HG03521 (cell line): ENCODE results near the gene C22orf15.
"Not testable (repeated sequence)": the region's sequence is repeated elsewhere in the genome, so short reads cannot be mapped to it uniquely, and the experiment has no call there.

Experiments
- ATAC-seq: cut with Tn5 transposase; IDR thresholded peaks from one replicate; pipeline ENCODE4 v1.9.1; 2021; ENCODE audit warnings: mild to moderate bottlenecking, moderate library complexity; ENCODE audit not compliant: unreplicated experiment

The C22orf15 gene, protein sequence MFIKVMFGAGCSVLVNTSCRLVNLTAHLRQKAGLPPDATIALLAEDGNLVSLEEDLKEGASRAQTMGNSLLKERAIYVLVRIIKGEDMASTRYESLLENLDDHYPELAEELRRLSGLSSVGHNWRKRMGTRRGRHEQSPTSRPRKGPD

DNA sequence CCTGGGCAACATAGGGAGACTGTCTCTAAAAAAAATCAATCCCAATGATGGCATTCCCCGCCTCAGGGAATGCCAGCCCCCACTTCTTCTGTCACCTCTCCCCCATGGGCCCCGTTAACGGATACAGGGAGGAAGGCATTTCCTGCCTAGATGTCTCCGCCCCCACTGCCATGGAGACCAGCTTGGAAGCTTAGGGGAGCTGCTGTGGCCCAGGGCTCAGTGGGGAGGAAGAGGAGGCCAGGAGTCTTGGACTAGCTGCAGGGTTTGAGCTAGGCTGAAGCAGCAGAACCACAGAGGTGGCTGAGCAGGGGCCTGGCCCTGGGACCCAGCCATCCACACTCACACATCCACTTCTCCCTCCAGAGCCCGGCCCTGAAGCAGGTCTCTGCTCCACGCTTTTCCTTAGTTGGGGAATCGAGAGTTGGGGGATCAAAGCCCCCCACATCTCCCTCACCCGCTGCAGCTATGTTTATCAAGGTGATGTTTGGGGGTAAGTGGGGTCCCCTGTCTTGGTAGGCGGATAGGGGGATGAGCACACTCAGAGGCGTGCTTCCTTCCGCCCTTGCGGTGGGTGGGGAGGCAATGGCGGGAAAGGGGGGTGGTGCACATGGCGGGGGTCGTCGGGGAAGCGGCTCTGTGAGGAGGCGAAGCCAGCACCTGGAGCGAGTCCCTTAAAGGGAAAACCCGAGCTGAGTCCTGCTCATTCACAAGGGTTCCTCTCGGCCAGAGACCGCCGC, at the start of gene C22orf15:
C22orf15 (plus strand) TSS at position 149 of the 737 bp plus-strand sequence; CDS start at position 466, 317 bp downstream.
- ATAC-seq: no peak

DNA sequence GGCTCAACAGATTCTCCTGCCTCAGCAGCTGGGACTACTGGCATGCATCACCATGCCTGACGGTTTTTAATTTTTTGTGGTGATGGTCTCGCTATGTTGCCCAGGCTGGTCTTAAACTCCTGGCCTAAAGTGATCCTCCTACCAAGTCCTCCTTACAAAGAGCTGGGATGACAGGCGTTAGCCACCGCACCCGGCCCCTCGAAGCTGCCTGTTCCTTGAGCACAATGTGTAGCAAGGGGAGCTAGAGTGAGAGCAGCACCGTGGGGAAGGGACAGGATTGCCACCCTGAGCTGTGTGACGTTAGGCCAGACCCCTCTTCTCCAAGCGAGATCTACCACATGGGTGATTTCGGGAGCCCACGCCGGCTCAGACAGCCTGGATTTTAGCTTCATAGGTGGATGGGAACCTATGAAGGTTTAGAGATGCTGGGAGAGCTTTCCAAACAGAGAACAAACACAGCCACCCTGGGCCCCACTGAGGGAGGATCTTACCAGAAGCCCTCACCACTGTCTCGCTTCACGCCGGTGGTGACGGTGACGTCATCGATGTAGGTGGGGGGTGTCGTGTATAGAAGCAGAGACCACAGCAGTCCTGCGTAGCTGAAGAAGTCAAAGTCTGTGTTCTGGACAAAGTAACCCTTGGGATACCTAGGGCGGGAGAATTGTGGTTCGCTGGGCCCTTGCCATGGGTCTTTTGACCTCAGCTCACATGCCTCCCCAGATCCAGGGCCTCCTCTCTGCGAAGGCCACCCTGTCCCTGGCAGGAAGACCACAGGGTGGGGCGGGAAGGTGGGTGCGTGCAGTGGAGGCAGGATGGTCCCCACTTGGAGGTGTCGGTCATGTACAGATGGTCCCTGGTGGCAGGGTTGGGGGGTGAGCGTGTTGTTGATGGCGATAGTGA, 48.8 kb upstream of the C22orf15 start:
- ATAC-seq: no peak

DNA sequence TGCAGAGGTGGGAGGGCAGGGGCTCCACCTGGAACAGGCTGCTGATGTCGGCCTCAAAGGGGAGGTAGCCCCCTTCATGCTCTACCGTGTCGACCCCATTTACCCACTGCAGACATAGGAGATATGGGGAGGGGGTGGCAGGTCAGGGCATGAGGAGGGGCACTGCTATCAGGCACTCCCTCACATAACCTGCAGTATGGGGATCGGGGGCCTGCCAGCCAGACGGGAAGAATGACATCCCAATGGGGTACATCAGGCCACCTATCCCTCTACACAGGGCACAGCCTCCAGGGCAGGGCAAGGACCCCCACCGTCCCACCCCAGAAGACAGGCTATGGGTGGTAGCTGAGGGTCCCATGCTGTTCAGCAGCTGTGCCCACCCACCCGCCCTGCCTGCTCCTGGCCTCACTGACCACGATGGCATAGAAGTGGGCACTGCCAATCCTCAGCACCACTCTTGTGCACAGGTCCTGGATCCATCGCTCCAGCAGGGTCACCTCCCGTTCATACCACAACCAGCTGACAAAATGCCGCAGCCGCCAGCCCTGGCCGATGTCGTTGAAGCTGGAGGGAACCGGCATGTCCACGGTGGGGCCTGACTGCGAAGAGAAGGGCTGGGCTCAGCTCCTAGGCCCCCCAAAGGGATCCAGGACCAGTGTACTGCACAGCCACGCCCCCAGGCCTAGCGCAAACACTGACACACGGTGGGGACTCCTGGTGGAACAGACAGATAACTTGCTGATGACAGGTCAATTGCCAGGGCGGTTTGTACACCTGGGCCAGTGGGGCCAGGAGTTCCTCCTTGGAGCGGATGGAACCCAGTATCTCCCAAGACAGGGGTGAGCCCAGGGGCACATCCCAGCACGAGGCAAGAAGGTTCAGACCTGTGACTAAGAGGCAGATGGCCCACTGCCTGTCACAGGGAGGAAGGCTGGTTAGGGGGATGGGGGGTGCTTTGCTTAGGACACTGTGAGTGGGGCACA, 47.9 kb upstream of the C22orf15 start:
- no peak for ATAC-seq

GRCh38 chr22:23715806-23716375, 46.9 kb upstream of the C22orf15 start:
- ATAC-seq: no peak

- peak; percentile 73 for ATAC-seq
Measured at GRCh38 chr22:23716811-23717801, 45.7 kb upstream of the C22orf15 start.

DNA sequence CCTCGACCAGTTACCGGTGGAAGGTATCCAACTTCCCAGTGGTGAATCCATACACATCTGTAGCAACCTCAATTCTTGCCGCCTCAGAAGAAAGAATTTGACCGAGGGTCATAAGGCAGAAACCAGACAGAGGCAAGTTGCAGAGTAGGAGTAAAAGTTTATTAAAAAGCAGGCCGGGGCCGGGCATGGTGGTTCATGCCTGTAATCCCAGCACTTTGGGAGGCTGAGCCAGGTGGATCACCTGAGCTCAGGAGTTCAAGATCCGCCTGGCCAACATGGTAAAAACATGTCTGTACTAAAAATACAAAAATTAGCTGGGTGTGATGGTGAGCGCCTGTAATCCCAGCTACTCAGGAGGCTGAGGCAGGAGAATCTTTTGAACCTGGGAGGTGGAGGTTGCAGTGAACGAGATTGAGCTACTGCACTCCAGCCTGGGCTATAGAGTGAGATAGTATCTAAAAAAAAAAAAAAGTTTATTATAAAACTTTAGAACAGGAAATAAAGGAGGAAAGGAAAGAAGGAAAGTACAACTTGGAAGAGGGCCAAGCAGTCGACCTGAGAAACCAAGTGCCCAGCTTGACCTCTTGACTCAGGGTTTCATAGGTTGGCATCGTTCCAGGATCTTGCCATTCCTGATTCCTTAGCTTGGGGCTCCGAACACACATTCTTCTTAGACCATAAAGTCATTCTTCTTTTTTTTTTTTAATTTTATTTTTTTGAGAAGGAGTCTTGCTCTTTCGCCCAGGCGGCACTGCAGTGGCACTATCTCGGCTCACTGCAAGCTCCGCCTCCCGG, 44.2 kb upstream of the C22orf15 start:
- ATAC-seq: no peak

DNA sequence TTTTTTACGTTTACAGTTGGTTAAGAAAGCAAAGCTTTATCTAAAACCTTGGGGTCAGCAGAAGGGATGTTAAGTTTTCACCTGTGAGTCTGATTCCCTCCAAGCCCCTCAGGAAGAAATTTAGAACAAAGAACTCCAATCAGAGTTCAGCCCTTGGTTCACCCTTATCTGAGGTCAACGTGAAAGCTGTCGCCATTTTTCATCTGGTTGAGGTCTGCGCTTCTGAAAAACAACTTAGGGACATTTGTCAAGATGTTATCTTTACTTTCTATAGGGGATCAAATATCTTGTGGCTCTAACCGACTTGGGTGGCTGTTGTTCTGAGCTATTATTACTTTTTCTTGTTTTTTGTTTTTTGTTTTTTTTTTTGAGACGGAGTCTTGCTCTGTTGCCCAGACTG, 41.9 kb upstream of the C22orf15 start:
- ATAC-seq: no peak

DNA sequence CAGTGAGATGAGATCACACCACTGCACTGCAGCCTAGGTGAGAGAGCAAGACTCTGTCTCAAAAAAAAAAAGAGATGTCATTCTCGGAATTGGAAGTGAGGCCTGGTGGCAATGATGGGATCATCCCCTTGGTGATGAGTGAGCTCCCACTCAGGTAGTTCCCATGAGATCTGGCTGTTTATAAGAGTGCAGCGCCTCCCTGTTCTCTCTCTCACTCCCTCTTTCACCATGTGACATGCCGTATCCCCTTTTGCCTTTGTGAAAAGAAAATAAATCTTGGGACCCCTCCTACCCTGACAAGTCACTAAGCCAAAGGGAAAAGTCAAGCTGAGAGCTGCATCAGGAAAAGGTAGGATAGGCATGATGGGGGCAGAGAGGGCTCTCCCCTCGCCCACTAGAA, 40.6 kb upstream of the C22orf15 start:
- ATAC-seq: no peak

DNA sequence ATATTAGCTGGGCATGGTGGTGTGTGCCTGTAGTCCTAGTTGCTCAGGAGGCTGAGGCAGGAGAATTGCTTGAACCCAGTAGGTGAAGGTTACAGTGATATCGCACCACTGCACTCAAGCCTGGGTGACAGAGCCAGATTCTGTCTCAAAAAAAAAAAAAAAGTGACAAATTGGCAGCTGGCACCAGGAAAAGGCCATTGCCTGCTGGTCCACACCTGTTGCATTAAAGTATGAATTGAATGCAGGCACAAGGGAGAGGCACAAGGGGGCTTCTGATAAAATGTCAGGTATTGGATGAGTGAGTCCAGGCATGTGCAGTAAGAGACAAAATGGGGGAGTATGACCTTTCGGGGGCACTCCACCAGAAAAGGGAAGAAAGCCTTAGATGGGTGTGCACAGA, 40.1 kb upstream of the C22orf15 start:
- no peak for ATAC-seq

- not testable (repeated sequence) for ATAC-seq
Measured at GRCh38 chr22:23728108-23728507, 34.7 kb upstream of the C22orf15 start.

- no peak for ATAC-seq
Measured at GRCh38 chr22:23737696-23738095, 25.1 kb upstream of the C22orf15 start.

DNA sequence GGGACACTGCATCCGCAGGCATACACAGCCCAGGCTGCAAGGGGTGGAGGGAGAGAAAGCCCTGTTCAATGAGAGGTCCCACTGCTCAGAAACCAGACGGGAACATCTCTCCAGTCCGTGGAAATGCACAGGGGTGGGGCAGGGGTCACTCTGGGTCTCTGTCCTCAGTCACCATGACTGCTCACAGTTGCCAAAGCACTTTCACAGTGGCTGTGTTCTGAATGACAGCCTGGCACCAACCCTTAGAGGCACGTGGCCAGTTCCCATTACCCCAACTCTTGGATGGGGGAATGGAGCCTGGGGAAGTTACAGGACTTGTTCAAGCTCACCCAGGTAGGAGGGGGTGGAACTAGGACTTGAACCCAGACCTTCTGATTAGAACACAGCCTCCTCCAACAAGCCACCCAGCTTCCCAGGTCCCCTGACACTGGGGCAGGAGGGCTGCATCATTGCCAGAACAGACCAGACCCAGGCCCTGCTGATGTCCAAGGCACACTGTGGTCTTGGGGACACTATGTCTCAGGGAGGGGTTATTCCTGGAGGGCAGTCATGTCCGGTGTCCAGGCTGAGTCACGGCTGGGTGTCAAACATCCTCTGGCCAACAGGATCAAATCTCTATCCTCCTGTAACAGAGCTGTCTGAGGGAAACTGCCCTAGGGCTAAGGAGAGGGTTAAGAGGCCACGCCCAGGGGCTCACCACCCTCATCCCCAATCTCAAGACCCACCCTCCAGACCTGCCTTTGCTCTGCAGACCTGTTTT, 20.1 kb upstream of the C22orf15 start:
- ATAC-seq: no peak

- ATAC-seq: no peak
Measured at GRCh38 chr22:23743303-23743705, 19.5 kb upstream of the C22orf15 start.

DNA sequence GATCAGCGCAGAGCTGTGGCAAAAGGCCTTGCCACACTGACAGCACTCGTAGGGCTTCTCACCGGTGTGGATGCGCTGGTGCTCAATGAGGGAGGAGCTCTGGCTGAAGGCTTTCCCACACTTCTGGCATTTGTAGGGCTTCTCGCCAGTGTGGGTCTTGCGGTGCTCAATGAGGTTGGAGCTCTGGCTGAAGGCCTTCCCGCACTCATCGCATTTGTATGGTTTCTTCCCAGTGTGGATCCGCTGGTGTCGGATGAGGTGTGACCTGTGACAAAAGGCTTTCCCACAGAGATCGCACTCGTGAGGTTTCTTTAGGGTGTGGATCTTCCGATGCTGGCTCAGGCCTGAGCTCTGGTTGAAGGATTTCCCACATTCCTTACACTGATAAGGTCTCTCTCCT, 18.8 kb upstream of the C22orf15 start:
- ATAC-seq: no peak

GRCh38 chr22:23744485-23744884, 18.3 kb upstream of the C22orf15 start:
- no peak for ATAC-seq

DNA sequence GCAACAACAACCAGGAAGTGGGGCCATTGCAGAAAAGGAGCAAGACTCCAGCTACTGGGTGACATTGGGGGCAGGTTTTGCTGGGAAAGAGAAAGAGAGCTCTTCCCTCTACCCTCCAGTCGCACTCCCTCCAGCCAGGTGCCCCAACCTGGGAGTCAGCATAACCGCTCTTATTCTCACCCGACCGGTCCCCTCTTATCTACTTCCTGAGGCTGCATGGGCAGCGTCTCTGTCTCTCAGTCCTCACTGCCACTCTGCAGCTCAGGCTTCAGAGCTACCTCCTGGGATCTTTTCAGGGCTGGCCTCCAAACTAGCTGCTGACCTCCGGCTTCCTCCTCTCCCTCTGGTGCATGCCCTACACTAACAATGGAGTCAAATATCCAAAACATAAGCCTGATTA, 17.0 kb upstream of the C22orf15 start:
- no peak for ATAC-seq

DNA sequence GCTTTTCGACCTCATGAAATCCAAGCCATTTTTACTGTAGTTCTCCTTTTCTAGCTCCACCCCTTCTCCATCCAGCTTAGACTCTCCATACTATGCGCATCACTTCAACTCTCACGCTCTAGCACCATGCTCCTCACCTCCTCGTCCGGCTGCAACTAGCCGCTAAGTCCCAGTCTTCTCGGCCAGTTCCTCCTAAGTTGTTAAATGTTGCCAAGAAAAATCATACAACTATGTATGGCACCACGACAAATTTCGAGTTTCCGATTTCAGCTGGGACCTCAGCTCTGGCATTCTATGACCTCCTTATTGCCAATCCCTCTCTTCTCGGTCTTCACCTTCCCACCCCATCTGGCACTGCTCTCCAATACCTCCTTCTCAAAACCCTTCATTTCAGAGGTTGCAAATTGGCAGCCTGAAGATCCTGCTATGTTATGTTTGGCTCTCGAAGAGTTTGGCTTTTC, 12.9 kb upstream of the C22orf15 start:
- ATAC-seq: no peak
